Thyroid gland (tissue), 4 donors: ENCODE measurements around the gene TMEM130. TPM values are rescaled to one million over a fixed set of nuclear protein-coding genes. Genes with fewer than 3 reads are reported as not detected.

Experiments used
- DNase-seq, 2 donors: peaks; one replicate each; pipeline ENCODE4 v3.0.0-alpha.2; 2019
- H3K27ac ChIP-seq, 3 donors: fragments of 200-600 bp; sonication (generic); 1 replicate in 2 of 3; 2 replicates in 1 of 3; pipeline ENCODE4 v1.5.1; 2016 to 2019; ENCODE audit warnings: mild to moderate bottlenecking in 1 of 3, moderate library complexity in 1 of 3
- H3K27me3 ChIP-seq: fragments of 200-600 bp; sonication (generic); one replicate; pipeline ENCODE4 v1.5.1; 2019
- H3K36me3 ChIP-seq, 2 donors: fragments of 200-600 bp; sonication (generic); one replicate each; pipeline ENCODE4 v1.5.1; 2016 to 2019
- H3K4me1 ChIP-seq, 2 donors: fragments of 200-600 bp; sonication (generic); one replicate each; pipeline ENCODE4 v1.5.1; 2017 to 2019
- H3K4me3 ChIP-seq, 3 donors: fragments of 200-600 bp; sonication (generic); replicated peaks in 1 of 3; 1 replicate in 2 of 3; 2 replicates in 1 of 3; pipeline ENCODE4 v1.5.1; 2016; ENCODE audit warnings: mild to moderate bottlenecking in 1 of 3
- H3K9me3 ChIP-seq: fragments of 200-600 bp; sonication (generic); one replicate; pipeline ENCODE4 v1.5.1; 2017
- CTCF ChIP-seq, 6 experiments: fragments of 200-600 bp in 3 of 6; fragments of 450-650 bp in 3 of 6; sonication (generic) in 3 of 6; IDR thresholded peaks; one replicate each; pipeline ENCODE4 v1.5.1; 2016 to 2019; ENCODE audit warnings: antibody characterized with exemption in 6 of 6, mild to moderate bottlenecking in 2 of 6, inconsistent platforms in 1 of 6, moderate library complexity in 1 of 6
- POLR2A ChIP-seq, 2 donors: fragments of 450-650 bp; IDR thresholded peaks; one replicate each; pipeline ENCODE4 v1.6.1; 2017; ENCODE audit warnings: antibody characterized with exemption in 2 of 2, mild to moderate bottlenecking in 2 of 2, moderate library complexity in 1 of 2
- WGBS, 2 donors: methylation state at CpG; one replicate each; pipeline ENCODE4 v1.1.5; 2017; 5-methylcytosine and 5-hydroxymethylcytosine counted together
- intact Hi-C: fragments of 100-400 bp; cut with DNase I; formaldehyde crosslinking; loops from one replicate; pipeline ENCODE4 v1.15.1; 2023
- total RNA-seq, 4 donors: library from RNA; depleted of rRNA; stranded (reverse); fragments of >200 nt; gene quantifications; one replicate each; pipeline ENCODE4 v1.2.3, GENCODE V29; 2016

Gene TMEM130
- total RNA-seq, 4 donors from 2014 or later: 0.22 to 0.81 (median 0.63) TPM; not detected in 1

- no peaks in the 10 kb centered on the region for H3K36me3 ChIP-seq
- no peak for DNase-seq
- TF ChIP-seq POLR2A (IDR thresholded peaks at IDR 0.05) (no peak), CTCF (IDR thresholded peaks at IDR 0.05) (no peak)
- H3K4me1 ChIP-seq: no peaks in the 10 kb centered on the region
- no peak overlapping the region for H3K4me3 ChIP-seq
- intact Hi-C loops: loop anchor here (5.0 kb wide), 1 partner anchor 403 kb away; no protein-coding TSS in a partner anchor
- H3K9me3 ChIP-seq: no peaks in the 10 kb centered on the region
- 32 to 41% methylated on average over 4 of the region's 4 CpGs for WGBS, 2 donors
- H3K27ac ChIP-seq: no peak overlapping the region
- H3K27me3 ChIP-seq: no peaks in the 10 kb centered on the region
Observed at GRCh38 chr7:98840722-98841121, 29.1 kb downstream of the TMEM130 start.

GRCh38 chr7:98840096-98840495, 29.7 kb downstream of the TMEM130 start:
- Histone ChIP-seq H3K4me1 (no peaks in the 10 kb centered on the region), H3K27ac (no peak overlapping the region), H3K36me3 (no peaks in the 10 kb centered on the region), H3K27me3 (no peaks in the 10 kb centered on the region), H3K9me3 (no peaks in the 10 kb centered on the region), H3K4me3 (no peak overlapping the region)
- intact Hi-C loops: loop anchor here (5.0 kb wide), 1 partner anchor 403 kb away; no protein-coding TSS in a partner anchor
- WGBS, 2 donors: 78 to 80% methylated on average over 10 to 11 of the region's 11 CpGs
- TF ChIP-seq CTCF (IDR thresholded peaks at IDR 0.05) (no peak), POLR2A (IDR thresholded peaks at IDR 0.05) (no peak)
- DNase-seq: no peak

- Histone ChIP-seq H3K27ac (no peak overlapping the region), H3K4me3 (no peak overlapping the region), H3K9me3 (no peaks in the 10 kb centered on the region), H3K27me3 (no peaks in the 10 kb centered on the region), H3K4me1 (no peaks in the 10 kb centered on the region), H3K36me3 (no peaks in the 10 kb centered on the region)
- WGBS, 2 donors: 52 to 66% methylated on average over 5 of the region's 5 CpGs
- no peak for DNase-seq
- TF ChIP-seq CTCF (IDR thresholded peaks at IDR 0.05): no peak
- no peak for TF ChIP-seq POLR2A (IDR thresholded peaks at IDR 0.05)
- intact Hi-C loops: no loop called here
Observed at GRCh38 chr7:98837630-98837972, 32.2 kb downstream of the TMEM130 start.

- Histone ChIP-seq H3K27ac (no peak overlapping the region), H3K9me3 (no peaks in the 10 kb centered on the region), H3K36me3 (no peaks in the 10 kb centered on the region), H3K27me3 (no peaks in the 10 kb centered on the region), H3K4me1 (no peaks in the 10 kb centered on the region), H3K4me3 (no peak overlapping the region)
- peak in 1 of 2 donors; percentile 19 for DNase-seq
- intact Hi-C loops: no loop called here
- TF ChIP-seq CTCF (IDR thresholded peaks at IDR 0.05) (peak in 1 of 6 experiments; percentile 45), POLR2A (IDR thresholded peaks at IDR 0.05) (no peak)
- WGBS, 2 donors: 30 to 32% methylated on average over 7 to 10 of the region's 10 CpGs
Observed at GRCh38 chr7:98836811-98837629, 32.8 kb downstream of the TMEM130 start.

GRCh38 chr7:98834949-98835348, 34.9 kb downstream of the TMEM130 start:
- TF ChIP-seq POLR2A (IDR thresholded peaks at IDR 0.05) (no peak), CTCF (IDR thresholded peaks at IDR 0.05) (no peak)
- no peaks in the 10 kb centered on the region for H3K36me3 ChIP-seq
- no peaks in the 10 kb centered on the region for H3K27me3 ChIP-seq
- intact Hi-C loops: no loop called here
- no peak overlapping the region for H3K27ac ChIP-seq
- DNase-seq: no peak
- WGBS, 2 donors: 73 to 79% methylated on average over 8 of the region's 8 CpGs
- no peaks in the 10 kb centered on the region for H3K4me1 ChIP-seq
- no peak overlapping the region for H3K4me3 ChIP-seq
- no peaks in the 10 kb centered on the region for H3K9me3 ChIP-seq
